Endothelial cell (in vitro differentiated cells): ENCODE measurements around the gene AGR2. TPM values are rescaled to one million over a fixed set of nuclear protein-coding genes. Genes with fewer than 3 reads are reported as not detected.

ENCODE experiments used
- DNase-seq: peaks from one replicate; pipeline ENCODE4 v3.0.0; 2021; ENCODE audit warnings: low spot score
- H3K27ac Mint-ChIP-seq: one replicate; pipeline ENCODE4 v1.8.0; 2021; ENCODE audit warnings: mixed read lengths, inconsistent platforms; ENCODE audit not compliant: unreplicated experiment
- H3K27me3 Mint-ChIP-seq: one replicate; pipeline ENCODE4 v1.8.0; 2021; ENCODE audit warnings: mild to moderate bottlenecking, moderate library complexity, mixed read lengths, inconsistent platforms; ENCODE audit not compliant: unreplicated experiment
- H3K36me3 Mint-ChIP-seq: one replicate; pipeline ENCODE4 v1.8.0; 2021; ENCODE audit warnings: mild to moderate bottlenecking, low read depth, mixed read lengths, inconsistent platforms; ENCODE audit not compliant: unreplicated experiment
- H3K4me1 Mint-ChIP-seq: one replicate; pipeline ENCODE4 v1.8.0; 2021; ENCODE audit warnings: mild to moderate bottlenecking, mixed read lengths, inconsistent platforms; ENCODE audit not compliant: unreplicated experiment
- H3K4me3 Mint-ChIP-seq: one replicate; pipeline ENCODE4 v1.8.0; 2021; ENCODE audit warnings: mild to moderate bottlenecking, mixed read lengths, inconsistent platforms; ENCODE audit not compliant: unreplicated experiment
- H3K9me3 Mint-ChIP-seq: one replicate; pipeline ENCODE4 v1.8.0; 2021; ENCODE audit warnings: mixed read lengths, inconsistent platforms; ENCODE audit not compliant: unreplicated experiment
- CTCF ChIP-seq: fragments of 200-600 bp; sonication (generic); IDR thresholded peaks from one replicate; pipeline ENCODE4 v1.5.0; 2021; ENCODE audit warnings: antibody characterized with exemption; ENCODE audit not compliant: unreplicated experiment
- total RNA-seq: library from RNA; stranded (reverse); fragmentation: NEBNext Ultra II Directional; extraction: Animal tissue kit (Norgen Biotek cat#: 25700); gene quantifications from one replicate; pipeline ENCODE4 v1.2.1, GENCODE V29; 2021; ENCODE audit not compliant: unreplicated experiment

The AGR2 gene
- total RNA-seq, 1 donor from 2014 or later: not detected

DNA sequence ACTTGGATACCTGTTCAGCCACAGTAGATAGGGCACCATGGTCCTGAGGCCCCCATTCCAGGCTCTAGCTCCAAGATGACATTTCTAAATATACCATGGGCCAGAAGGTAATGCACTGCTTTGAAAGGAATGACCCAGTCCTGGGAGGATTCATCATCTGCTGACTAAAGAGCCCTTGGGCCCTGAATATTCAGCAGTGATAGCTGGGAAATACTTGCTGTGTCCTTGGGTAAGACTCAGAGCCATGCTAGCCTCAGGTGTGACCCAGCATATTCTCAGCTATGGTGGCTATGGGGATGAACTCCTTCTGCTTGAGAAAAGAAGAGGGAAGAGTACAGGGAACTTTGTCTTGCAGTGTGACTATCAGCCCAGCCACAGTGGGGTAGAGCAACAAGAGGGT is 21.3 kb upstream of the AGR2 start:
- Mint-ChIP-seq H3K9me3 (no peaks in the 10 kb centered on the region), H3K4me3 (no peak overlapping the region), H3K36me3 (no peaks in the 10 kb centered on the region), H3K27ac (no peak overlapping the region), H3K4me1 (no peaks in the 10 kb centered on the region), H3K27me3 (no peaks in the 10 kb centered on the region)
- TF ChIP-seq CTCF: no peak
- DNase-seq: no peak

DNA sequence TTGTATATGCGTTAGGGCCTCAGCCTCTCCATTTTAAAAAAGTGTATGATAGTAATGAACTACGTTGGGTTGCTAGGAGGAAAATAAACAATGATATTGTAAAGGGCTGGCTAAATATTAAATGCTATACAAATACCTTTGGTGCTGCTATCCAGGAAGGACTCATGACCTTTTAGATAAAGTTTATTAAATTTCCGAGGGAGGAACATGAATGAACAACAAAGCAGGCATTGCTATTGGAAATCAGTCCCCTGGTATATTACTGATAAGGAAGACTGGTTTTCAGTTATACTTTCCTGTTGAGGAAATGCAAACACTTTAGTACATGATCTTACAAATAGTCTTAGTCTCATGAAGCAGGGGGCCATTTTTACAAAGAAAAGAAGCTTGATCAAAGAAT is 17.2 kb upstream of the AGR2 start:
- no peaks in the 10 kb centered on the region for H3K4me1 Mint-ChIP-seq
- no peak for DNase-seq
- TF ChIP-seq CTCF: no peak
- no peak overlapping the region for H3K27ac Mint-ChIP-seq
- no peaks in the 10 kb centered on the region for H3K36me3 Mint-ChIP-seq
- H3K9me3 Mint-ChIP-seq: no peaks in the 10 kb centered on the region
- H3K4me3 Mint-ChIP-seq: no peak overlapping the region
- H3K27me3 Mint-ChIP-seq: no peaks in the 10 kb centered on the region

- peaks cover 8% of the 10 kb centered on the region for H3K4me1 Mint-ChIP-seq
- no peak overlapping the region for H3K27ac Mint-ChIP-seq
- H3K36me3 Mint-ChIP-seq: no peaks in the 10 kb centered on the region
- TF ChIP-seq CTCF: no peak
- no peaks in the 10 kb centered on the region for H3K9me3 Mint-ChIP-seq
- H3K27me3 Mint-ChIP-seq: peaks cover 3% of the 10 kb centered on the region
- no peak for DNase-seq
- no peak overlapping the region for H3K4me3 Mint-ChIP-seq
Observed at GRCh38 chr7:16818732-16819131, 13.9 kb upstream of the AGR2 start.

DNA sequence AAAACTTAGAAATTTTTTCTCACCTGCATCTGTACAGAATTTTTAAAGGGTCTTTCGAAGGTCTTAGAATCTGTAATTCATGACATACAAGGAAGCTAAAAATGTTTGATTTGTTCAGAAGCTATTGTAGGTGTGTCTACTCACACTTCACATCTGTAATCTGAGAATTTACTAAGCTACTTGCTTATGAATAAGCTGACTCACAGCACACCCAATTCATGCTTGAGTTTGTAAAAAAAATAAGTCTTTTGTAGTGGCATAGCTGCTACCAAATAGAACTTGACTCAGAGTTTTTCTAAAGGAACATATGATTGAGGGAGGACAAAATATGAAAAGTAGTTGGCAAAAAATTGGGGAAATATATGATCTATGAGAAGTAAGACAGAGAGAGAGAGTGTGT is 12.7 kb upstream of the AGR2 start:
- Mint-ChIP-seq H3K4me1 (peaks cover 8% of the 10 kb centered on the region), H3K27ac (no peak overlapping the region), H3K4me3 (no peak overlapping the region), H3K36me3 (no peaks in the 10 kb centered on the region), H3K9me3 (no peaks in the 10 kb centered on the region), H3K27me3 (peaks cover 3% of the 10 kb centered on the region)
- DNase-seq: no peak
- TF ChIP-seq CTCF: no peak

DNA sequence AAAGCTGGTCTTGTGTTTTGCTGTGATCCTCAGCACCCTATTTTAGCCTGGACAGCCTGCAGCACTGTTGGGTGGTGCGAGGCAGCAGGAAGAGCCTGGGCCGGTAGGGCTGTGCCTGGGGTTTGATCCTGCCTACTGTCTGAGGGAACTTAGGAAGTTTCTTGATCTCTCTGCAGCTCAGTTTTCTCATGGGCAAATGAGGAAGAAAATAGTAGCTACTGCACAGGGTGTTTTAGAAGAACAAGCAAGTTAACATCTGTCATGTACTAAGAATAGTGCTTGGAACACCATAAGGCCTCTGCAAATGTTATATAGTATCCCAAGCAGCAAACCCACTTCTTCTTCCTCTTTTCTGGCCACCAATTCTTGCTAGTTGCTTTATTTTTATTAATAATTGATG is 12.0 kb upstream of the AGR2 start:
- Mint-ChIP-seq H3K4me1 (peaks cover 8% of the 10 kb centered on the region), H3K9me3 (no peaks in the 10 kb centered on the region), H3K27me3 (peaks cover 3% of the 10 kb centered on the region), H3K27ac (no peak overlapping the region), H3K36me3 (no peaks in the 10 kb centered on the region), H3K4me3 (no peak overlapping the region)
- no peak for DNase-seq
- no peak for TF ChIP-seq CTCF
